GM19467 (cell line): ENCODE measurements around the gene KCTD1.
A peak's percentile ranks its signal among the peaks of the same experiment; 100 is the strongest.

Experiments used
- ATAC-seq: cut with Tn5 transposase; IDR thresholded peaks from one replicate; pipeline ENCODE4 v1.9.1; 2021; ENCODE audit warnings: mild to moderate bottlenecking, moderate library complexity; ENCODE audit not compliant: unreplicated experiment

The KCTD1 gene

DNA sequence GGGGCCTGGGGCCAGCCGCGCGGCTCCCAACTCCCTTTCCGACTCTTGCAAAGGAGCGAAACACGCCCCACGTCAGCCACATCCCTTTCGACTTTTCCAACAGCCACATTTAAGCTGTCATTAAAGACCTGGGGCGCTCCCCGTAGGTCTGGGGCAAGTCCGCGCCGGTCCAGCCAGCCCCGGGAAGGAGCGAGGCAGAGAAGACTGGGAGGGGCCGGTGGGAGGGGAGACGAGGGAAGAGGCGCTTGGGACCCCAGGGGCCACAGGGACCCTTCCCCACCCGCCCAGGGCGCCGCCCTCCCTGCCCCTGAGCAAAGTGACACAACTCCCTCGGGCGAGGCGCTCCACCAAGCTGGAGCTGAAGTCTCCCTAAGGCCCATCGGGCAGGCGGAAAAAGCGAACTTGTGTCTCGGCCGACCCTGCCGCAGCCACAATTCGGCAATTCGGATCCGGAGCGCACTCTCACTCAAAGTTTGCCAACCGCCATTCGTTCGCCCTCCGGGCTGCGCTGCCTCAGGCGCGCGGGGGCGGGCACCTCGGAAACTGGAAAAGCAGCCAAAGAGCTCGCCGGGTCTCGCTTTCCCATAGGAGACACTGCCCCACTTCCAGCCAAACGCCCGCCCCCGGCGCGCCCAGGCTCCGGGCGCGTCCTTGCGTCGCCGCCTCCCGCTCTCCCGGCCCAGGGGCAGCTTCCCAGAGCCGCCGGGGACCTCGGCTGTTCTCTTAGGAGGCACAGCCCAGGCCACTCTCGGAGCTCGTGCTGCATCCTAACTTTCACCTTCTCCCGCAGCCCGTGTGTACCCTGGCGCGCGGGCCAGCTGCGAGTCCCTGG is 1.1 kb upstream of the KCTD1 start:
- ATAC-seq: no peak

DNA sequence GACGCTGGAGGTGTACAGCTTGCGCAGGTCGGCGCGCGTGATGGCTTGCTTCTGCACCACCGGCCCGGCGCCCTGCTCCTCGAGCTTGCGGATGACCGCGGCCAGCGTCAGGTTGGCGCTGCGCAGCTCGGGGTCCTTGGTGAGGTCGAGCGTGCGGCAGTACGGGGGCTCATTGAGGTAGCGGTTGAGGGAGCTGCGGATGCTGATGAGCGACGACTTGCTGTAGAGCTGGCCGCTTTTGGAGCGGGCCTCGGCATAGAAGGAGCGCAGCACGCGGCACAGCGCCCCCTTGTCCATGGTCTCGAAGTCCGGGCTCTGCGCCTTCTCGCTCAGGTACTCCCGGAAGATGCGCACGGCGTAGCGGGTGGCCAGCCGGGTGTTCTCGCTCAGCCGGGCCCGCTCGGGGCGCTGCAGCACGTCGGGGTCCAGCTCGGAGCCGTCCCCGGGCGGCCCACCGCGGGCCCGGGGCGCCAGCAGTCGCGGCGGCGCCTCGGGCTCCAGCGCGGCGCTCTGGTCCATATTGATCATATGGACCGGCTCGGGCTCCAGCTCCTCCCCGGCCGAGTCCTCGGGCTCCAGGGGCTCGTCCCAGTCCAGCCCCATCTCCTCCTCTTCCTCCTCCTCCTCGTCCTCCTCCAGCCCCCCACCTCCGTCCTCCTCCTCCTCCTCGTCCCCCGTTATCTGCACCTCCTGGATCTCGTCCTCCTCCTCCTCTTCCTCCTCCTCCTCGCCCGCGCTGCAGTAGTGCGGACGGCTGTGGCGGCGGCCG is 523 bp downstream of the KCTD1 start:
- peak; percentile 64 for ATAC-seq

DNA sequence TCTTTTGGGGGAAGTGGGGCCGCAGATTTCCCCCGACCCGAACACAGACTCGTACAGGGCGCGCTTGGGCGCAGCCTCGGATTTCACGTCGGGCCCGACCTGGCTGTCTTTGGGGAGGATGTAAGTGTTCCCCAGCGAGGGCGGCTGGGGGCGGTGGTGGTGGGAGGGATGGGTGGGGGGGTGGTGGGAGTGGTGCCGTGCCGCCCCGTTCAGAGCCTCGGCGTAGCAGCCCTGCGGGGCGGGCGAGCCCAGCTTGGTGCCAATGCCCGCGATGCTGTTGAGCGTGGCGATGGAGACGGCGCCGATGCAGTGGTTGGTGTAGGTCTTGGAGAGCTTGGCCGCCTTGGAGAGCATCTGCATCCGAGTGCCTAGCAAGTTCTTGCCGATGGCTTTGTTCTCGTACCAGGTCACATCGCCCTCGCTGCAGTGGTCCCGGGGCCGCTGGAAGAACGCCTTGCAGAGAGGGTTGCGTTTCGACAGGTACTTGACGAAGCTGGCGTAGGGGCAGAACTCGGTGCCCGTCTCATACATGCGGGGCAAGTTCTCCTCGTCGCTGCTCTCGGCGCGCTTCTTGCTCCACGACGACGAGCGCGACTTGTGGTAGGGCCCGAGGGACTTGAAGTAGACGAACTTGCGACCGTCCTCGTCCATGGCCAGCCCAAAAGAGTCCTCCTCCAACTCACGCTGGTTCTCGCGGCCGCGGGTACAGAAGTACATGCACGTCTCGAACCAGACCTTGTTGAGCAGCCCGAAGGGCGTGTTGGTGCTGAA is 1.3 kb downstream of the KCTD1 start:
- no peak for ATAC-seq

DNA sequence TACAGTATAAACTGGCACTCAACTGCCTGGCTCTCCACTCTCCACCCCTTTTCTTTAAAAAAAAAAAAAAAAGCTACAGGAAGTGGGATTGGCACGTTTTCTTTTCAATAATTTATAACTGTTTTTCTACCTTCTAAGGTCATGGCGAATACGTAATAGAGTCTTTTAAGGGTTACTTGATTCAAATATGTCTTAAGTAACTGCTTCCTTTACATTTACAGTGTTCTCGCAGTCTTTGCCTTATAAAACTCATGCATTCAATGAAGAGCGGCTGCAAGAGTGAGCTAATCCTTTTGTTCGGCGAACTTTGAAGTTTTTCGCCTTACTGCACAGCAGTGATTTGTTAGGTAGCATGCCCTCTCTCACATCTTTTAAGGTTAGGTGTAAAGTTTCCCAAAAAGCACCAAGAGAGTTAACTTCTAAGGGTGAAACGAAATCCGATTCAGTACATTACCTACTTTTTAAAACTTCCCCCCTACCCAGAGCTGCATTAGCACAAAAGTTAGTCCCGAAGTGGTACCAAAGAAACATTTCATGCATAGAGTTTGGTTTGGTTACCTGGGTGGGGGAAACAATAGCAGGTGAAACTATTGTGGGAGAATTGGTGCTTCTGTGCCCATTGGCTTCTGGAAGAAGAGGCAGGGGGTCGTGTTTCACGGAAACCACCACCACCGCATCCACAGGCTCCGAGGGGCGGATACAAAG is 2.0 kb downstream of the KCTD1 start:
- ATAC-seq: no peak

DNA sequence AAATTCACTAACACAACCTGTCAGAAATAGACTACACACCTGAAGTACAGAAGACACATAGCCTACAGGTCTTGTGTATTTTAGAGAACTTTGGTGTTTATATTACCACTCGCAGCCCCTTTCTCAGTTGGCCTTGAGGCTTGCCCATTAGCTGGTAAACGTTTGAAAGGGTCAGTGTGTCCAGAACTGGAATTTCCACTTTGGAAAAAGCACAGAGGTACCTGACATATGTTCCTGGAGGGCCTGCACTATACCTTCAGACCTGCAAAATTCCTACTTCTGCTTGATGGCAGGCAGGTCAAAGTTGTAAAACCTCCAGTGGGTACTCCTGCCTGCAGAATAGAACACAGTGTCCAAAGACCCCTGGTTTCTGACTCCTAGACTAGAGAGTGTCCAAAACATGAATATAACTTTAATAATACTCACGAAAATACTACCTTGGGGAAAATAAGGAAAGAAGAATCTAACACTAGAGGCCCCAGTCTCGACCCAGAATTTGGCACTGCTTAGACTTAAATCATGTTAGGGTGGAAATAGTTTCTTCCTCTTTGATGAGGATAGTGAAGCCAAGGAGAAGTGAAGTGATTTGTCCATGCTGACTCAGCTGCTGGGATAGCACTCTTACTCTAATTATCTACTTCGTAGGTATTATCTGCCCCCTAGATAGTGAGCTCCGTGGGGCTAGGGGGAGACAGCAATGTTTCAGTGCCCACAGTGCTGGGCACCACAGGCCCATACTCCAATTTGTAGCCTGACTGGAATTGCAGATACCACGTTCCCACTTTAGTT is 2.8 kb downstream of the KCTD1 start:
- no peak for ATAC-seq

DNA sequence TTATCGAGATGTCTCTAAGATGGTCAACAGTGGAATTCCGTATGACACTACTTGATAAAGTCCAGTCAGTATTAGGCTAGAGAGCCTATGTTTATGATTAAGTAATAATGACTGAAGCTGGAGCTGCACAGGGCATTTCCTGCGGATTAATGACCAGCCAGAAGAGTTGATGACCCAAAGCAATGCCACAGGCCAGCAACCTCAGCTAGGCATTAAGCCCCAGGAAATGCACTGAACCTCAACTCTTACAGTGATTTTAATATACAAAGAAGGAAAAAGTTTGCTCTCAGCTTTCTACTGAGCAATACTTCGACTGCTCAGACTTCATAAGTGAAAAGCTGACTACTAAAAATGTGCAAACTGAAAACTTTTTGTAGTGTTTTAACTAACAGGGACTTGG is 3.9 kb downstream of the KCTD1 start:
- no peak for ATAC-seq

DNA sequence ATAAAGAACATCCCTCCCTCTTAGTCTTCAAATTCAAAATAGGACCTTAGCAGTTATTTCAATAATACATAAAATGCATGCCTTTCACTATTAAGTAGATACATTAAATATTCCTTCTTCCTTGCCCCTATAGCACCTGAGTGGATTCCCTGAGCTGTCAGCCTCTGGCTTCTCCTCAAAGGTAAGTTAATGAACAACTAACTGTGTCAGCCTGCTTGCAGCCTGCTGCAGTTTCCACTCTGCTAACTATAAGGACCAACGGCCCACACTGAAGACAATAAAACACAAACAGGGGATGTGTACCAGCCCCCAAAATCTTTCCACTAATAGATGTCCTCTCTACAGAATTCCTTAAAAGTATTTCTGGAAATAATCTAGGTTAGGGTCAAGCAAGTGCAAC is 5.0 kb downstream of the KCTD1 start:
- ATAC-seq: no peak

DNA sequence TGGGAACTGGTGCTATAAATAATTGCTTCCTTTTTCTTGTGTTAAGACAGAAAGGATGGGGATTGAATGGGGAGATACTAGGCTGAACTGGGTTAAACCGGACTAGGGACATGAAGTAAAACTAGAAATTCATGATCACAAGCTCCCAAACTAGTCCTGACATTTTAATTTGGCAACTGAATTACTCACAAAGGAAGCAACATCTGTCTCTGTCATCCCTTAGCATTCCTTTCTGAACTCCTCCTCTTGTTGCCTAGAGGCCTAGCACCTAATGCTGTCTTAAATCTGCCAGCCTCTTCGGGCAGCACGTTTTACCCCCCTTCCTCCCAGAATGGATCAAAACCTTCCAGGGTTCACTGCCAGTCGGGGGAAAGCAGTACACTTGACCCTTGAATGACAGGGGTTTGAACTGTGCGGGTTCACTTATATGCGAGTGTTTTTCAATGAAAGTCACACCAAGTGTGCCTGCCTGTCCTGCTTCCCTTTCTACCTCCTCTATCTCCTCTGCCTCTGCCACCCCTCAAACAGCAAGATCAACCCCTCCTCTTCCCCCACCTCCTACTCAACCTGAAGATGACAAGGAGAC is 8.2 kb downstream of the KCTD1 start:
- no peak for ATAC-seq

DNA sequence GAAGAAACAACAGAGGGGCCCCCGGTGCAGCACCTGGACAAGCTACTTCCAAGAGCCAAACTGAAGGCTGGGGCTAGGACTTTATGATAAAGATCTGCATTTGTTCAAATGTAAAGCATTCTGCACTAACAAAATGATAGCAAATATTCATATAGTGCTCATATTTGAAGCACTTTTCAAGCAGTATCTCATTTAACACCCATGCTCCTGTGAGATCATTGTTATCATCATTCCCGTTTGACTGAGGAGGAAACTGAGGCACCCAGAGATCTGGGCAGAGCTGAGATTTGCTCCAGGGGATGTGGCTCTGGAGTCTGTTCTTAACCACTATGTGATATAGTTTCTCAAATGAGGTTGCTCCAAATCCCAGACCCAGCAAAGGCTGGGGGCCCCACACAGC is 9.8 kb downstream of the KCTD1 start:
- no peak for ATAC-seq

DNA sequence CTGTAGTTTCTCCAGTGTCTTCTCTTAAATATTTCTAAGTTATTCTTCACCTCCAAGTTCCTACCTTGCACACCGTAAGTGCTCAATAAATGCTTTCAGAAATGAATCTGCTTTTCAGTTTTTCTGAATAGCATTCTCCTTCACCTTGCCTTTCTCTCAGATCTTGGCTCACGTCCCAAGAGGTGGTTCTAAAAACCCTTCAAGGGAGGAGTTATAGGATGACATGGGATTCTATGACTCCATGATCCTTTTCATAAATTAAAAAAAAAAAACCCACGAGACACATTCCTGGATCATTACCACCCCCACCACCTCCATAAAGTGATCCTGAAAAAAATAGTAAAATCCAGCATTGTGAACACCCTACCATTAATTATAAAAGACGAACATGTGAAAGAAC is 11.7 kb downstream of the KCTD1 start:
- ATAC-seq: no peak

DNA sequence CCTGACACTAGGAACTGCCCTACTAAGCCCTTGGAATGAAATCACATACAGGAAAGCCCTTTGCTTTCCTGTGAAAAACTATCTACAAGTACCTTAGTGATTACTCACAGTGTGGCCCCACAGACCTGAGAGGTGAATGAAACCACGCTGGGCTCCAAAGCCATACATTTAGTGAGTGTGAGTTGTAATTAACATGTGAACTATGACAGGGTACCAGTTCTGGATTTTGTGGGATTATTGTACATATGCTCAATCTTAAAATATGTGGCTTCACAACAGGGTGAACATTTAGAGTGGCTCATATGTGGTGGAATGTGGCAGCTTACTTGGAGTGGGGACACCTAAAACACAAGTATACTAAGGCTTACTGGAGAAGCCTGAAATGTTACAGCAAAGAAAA is 12.3 kb downstream of the KCTD1 start:
- no peak for ATAC-seq

DNA sequence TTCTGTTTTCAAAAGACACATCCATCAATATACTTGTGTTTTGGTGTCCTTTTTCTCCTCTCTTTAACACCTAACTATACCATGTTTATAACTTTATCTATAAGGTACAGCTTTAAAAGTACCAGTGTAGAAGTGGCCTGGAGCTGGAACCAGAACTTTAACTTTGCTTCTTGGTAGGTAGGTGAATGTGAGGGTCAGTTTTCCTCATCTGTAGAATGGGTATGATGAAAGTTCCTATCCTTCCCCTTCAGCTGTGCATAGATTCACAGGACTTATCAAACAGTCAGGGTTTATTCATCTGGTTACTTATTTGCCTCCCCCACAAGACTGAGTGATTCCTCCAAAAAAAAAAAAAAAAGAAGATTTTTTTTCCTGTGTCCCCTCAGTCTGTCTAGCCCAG is 12.7 kb downstream of the KCTD1 start:
- ATAC-seq: no peak

DNA sequence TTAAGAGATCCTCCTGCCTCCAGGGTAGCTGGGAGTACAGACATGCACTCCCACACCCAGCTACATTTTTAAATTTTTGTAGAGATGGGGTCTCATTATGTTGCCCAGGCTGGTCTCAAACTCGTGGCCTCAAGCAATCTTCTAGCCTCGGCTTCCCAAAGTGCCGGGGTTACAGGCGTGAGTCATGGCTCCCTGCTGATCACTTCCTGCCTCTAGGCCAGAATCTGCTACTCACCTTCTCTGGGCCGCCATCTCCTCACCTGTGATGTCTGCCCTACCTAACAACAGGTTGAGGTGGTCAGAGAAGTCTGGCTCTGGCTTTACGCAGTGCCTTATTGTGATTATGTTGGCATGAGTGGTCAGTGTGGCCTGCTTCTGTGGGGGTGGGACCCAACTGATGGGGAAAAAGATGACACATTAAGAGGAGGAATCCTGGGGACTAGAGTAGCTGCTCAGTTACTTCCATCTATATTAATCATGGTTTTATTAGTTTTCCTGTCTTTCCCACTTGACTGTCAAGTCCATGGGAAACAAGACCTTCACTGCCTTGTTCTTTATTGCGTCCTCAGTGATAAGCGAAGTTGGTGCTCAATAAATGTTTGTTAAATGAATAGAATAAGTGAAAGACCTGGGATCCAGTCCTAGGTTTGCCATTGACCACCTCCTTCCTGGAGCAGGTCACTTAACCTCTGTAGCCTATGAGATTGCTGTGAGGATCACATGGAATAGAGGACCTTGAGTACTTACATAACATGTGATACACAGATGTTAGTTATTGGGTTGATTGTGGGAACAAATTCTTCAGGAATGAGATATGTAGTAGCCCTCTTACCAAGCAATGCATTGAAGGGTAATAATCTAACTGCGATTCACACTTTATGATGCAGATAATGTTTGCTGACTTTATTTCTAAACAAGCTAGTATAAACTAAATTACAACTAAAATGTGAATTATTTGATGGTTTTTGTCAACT is 15.7 kb downstream of the KCTD1 start:
- no peak for ATAC-seq

DNA sequence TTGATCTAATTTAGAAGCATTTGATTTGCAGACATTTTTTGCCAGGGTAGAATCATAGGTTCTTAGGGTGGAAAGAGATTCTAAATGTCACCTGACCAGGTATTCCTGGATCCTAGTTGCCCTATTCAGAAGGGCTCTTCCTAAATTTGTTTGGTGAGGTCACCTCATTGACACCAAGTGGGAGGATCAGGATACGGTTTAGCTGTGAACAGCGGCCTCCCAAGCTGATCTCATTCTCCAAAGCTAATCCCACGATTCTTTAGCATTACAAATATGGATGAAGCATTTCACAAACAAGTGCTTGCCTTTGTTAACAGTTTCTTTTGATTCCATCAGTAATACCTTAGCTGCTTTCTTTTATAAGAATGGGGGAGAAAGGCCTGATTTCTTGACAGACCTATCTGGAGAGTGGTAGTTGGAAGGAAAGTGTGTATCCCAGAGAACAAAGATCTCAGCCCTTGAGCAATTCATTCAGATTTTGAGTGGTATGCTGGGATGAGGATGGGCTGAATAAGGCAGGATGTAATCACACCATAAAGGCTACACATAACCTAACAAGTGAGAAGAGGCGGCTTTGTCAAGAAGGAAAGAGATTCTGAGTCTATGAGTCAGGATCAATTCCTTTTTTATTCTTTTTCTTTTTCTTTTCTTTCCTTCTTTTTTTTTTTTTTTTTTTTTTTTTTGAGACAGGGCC is 16.6 kb downstream of the KCTD1 start:
- no peak for ATAC-seq

DNA sequence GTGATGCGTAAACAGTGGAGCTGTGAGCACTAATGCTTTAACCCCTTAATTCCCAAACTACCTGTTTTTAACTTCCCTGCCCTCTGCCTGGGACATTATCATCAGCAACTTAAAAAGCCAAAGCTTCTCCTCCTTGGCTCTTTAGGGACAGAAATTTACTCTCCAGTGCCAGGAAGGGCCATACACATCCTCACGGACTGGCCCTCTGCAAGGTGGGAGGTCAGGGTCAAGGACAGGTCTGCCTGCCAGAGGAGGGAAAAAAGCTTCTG is 21.5 kb downstream of the KCTD1 start:
- ATAC-seq: no peak

DNA sequence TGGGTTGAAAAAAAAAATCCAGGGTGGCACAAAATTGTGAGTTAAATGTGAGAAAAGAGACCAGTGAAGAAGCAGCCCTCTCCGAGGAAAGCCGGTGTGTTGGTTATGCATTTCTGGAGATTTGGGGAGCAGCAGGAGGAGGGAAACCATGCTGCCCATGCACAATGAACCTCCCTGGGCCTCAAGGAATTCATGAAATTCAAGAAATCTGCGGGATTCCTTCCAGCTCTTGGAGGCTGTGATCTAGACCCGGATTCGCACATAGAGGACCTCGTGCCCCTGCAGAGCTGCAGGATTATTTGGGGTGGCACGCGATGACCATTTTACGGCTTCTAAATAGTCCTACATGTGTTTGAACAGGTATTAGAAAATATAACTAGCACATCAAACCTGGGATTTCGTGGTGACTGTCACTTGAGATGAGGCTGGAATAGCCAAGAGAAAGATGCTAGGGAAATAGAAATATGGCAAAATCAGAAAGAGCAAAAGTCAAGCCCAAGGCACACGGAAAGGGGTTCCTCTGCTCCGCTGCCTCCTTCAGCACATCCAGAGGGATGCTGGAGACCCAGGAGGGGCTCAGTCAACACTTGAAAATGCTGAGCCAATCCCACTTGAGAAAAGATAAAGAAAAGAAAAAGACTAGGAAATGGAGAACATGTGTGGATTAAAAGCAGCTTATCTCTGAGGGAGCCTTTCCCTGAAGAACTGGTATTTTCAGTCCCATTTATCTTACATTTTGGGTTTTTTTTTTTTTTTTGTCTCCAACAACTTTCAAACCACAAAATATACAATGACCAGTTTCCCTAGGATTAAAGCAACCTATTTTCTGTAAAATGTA is 22.0 kb downstream of the KCTD1 start:
- no peak for ATAC-seq

DNA sequence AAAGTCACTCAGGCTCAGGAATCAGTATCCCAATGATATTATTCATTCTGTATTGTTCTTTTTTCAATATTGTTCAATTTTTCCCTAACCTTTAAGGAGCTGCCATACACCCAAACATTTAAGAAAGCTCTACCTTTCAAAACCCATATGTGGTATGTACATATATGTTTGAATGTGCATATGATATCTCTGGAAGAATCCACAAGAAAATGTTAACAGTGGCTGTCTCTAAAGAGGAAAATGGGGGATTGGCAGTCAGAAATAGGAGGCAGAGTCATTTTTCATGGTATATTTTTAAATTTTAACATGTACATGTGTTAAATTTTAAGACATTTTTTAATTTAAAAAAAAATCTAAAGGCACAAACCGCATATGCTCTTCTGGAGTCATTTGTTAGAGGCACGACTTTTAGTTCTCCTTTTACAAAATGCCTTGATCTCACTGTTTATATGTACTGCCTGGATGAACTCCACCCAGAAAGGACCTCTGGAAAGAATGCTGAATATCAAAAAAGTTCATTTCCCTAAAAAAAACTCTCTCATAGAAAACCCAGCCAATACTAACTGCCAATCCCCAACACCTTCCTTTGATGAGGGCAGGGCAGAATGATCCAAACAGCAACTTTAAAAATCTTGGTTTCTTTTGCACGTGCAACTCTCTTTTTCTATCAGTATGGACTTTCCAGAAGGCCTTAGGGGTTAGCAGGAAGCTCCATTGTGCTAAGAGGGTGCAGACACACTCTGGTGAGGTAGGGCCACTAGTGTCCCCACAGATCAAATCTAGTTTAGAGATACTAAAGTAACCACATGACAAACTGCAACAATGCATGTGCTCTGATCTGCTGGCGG is 23.6 kb downstream of the KCTD1 start:
- no peak for ATAC-seq
